ENCODE measurements around the gene COG7. TPM values are rescaled to one million over a fixed set of nuclear protein-coding genes. Genes with fewer than 3 reads are reported as not detected.

Gene COG7
- polyA plus RNA-seq, 1 donor (not counting 4 experiments of a cell fraction or from before 2014, with no cell fraction given) = 14.7 TPM

DNA sequence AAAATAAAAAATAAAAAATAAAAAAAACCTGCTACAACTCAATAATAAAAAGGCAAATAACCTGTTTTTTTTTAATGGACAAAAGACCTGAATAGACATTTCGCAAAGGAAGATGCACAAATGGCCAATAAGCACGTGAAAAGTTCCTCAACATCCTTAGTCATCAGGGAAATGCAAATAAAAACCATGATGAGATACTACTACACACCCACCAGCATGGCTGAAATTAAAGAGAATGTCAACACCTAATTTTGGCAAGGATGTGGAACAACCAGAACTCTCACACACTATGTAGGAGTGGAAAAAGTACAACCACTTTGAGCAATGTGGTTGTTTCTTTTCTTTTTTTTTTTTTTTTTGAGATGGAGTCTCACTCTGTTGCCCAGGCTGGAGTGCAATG lies 24.6 kb downstream of the COG7 start:
- DNase-seq (ENCODE audit: low read depth, low spot score) = no peak
- no peaks in the 10 kb centered on the region for H3K79me2 ChIP-seq (ENCODE audit: control insufficient read depth, insufficient read depth, low read length)
- H3K4me3 ChIP-seq (ENCODE audit: control insufficient read depth in 2 of 3, extremely low read depth in 1 of 3, insufficient read depth in 2 of 3, low read depth in 1 of 3, low read length in 3 of 3) = no peak overlapping the region
- TF ChIP-seq CTCF (optimal IDR thresholded peaks at IDR 0.05 in 1 of 3, IDR thresholded peaks at IDR 0.05 in 1 of 3, conservative IDR thresholded peaks at IDR 0.05 in 1 of 3; ENCODE audit: extremely low read depth in 1 of 3, insufficient read depth in 2 of 3, low read length in 3 of 3) (no peak), EZH2 (IDR thresholded peaks at IDR 0.05; ENCODE audit: low read length) (no peak)
- dilution Hi-C loops (cut with MboI; ENCODE audit: extremely low pct_ligation_motif_present, low sequenced_read_pairs) = no loop called here
- no peak overlapping the region for H3K27ac ChIP-seq (ENCODE audit: control insufficient read depth, insufficient read depth, low read length)
- H3K9me1 ChIP-seq (ENCODE audit: control insufficient read depth, extremely low read depth, insufficient read depth, low read length) = no peaks in the 10 kb centered on the region
- no peaks in the 10 kb centered on the region for H4K20me1 ChIP-seq (ENCODE audit: control insufficient read depth, extremely low read depth, insufficient read depth, low read length)
- H2AFZ ChIP-seq (ENCODE audit: control insufficient read depth, low read length) = no peak overlapping the region
- H3K4me1 ChIP-seq (ENCODE audit: control insufficient read depth, extremely low read depth, insufficient read depth, low read length) = peaks cover 14% of the 10 kb centered on the region
- H3K9ac ChIP-seq (ENCODE audit: control insufficient read depth, extremely low read depth, insufficient read depth, low read length) = no peak overlapping the region
- FAIRE-seq = no peak
- H3K36me3 ChIP-seq (ENCODE audit: control insufficient read depth in 2 of 2, extremely low read depth in 1 of 2, insufficient read depth in 2 of 2, low read length in 2 of 2) = peaks cover 7 to 14% of the 10 kb centered on the region in 2 experiments
- H3K4me2 ChIP-seq (ENCODE audit: control insufficient read depth, extremely low read depth, insufficient read depth, low read depth, low read length) = no peak overlapping the region
- H3K9me3 ChIP-seq (ENCODE audit: control insufficient read depth, low read depth, low read length) = no peaks in the 10 kb centered on the region
- H3K27me3 ChIP-seq (ENCODE audit: control insufficient read depth, extremely low read depth, insufficient read depth, low read length) = no peaks in the 10 kb centered on the region

GRCh38 chr16:23424292-23424958 lies 28.6 kb downstream of the COG7 start:
- no peaks in the 10 kb centered on the region for H4K20me1 ChIP-seq (ENCODE audit: control insufficient read depth, extremely low read depth, insufficient read depth, low read length)
- no peak for TF ChIP-seq EZH2 (IDR thresholded peaks at IDR 0.05; ENCODE audit: low read length)
- no peak for TF ChIP-seq CTCF (optimal IDR thresholded peaks at IDR 0.05 in 1 of 3, IDR thresholded peaks at IDR 0.05 in 1 of 3, conservative IDR thresholded peaks at IDR 0.05 in 1 of 3; ENCODE audit: extremely low read depth in 1 of 3, insufficient read depth in 2 of 3, low read length in 3 of 3)
- no peaks in the 10 kb centered on the region for H3K9me1 ChIP-seq (ENCODE audit: control insufficient read depth, extremely low read depth, insufficient read depth, low read length)
- H3K4me2 ChIP-seq (ENCODE audit: control insufficient read depth, extremely low read depth, insufficient read depth, low read depth, low read length) = peak overlapping the region; percentile 73
- H3K4me3 ChIP-seq (ENCODE audit: control insufficient read depth in 2 of 3, extremely low read depth in 1 of 3, insufficient read depth in 2 of 3, low read depth in 1 of 3, low read length in 3 of 3) = peak overlapping the region in 2 of 3 experiments; percentile 3 to 50
- dilution Hi-C loops (cut with MboI; ENCODE audit: extremely low pct_ligation_motif_present, low sequenced_read_pairs) = no loop called here
- FAIRE-seq (peak; percentile 68), DNase-seq (ENCODE audit: low read depth, low spot score) (no peak)
- H3K4me1 ChIP-seq (ENCODE audit: control insufficient read depth, extremely low read depth, insufficient read depth, low read length) = peaks cover 14% of the 10 kb centered on the region
- H3K27ac ChIP-seq (ENCODE audit: control insufficient read depth, insufficient read depth, low read length) = peak overlapping the region; percentile 88
- H3K9ac ChIP-seq (ENCODE audit: control insufficient read depth, extremely low read depth, insufficient read depth, low read length) = peak overlapping the region; percentile 72
- H3K36me3 ChIP-seq (ENCODE audit: control insufficient read depth in 2 of 2, extremely low read depth in 1 of 2, insufficient read depth in 2 of 2, low read length in 2 of 2) = peaks cover 0 to 2% of the 10 kb centered on the region in 2 experiments
- H2AFZ ChIP-seq (ENCODE audit: control insufficient read depth, low read length) = peak overlapping the region; percentile 66
- no peaks in the 10 kb centered on the region for H3K79me2 ChIP-seq (ENCODE audit: control insufficient read depth, insufficient read depth, low read length)
- H3K27me3 ChIP-seq (ENCODE audit: control insufficient read depth, extremely low read depth, insufficient read depth, low read length) = no peaks in the 10 kb centered on the region
- no peaks in the 10 kb centered on the region for H3K9me3 ChIP-seq (ENCODE audit: control insufficient read depth, low read depth, low read length)

Data from keratinocyte (primary cell).